DOHH2 (cell line): ENCODE results near the gene KSR1.
"Not testable (repeated sequence)": the region's sequence is repeated elsewhere in the genome, so short reads cannot be mapped to it uniquely, and the experiment has no call there.

ENCODE experiments used
- H3F3A ChIP-seq: fragments of 200-600 bp; sonication (generic), shearing (Covaris generic); 2 replicates; pipeline ENCODE4 v1.6.0; 2016; ENCODE audit warnings: antibody characterized with exemption, mild to moderate bottlenecking; ENCODE audit not compliant: control insufficient read depth, insufficient read depth
- H3K27ac ChIP-seq: fragments of 200-600 bp; sonication (generic); 2 replicates; pipeline ENCODE4 v1.5.1; 2014; ENCODE audit warnings: low read depth, mild to moderate bottlenecking, low read length, moderate library complexity
- H3K27me3 ChIP-seq: fragments of 200-600 bp; sonication (generic); 2 replicates; pipeline ENCODE4 v1.6.1; 2014; ENCODE audit warnings: mild to moderate bottlenecking, low read length, mixed read lengths; ENCODE audit not compliant: control insufficient read depth
- H3K36me3 ChIP-seq: fragments of 200-600 bp; sonication (generic); 2 replicates; pipeline ENCODE4 v1.6.1; 2014; ENCODE audit warnings: mild to moderate bottlenecking, low read length, moderate library complexity, mixed read lengths; ENCODE audit not compliant: control insufficient read depth
- H3K4me1 ChIP-seq: fragments of 200-600 bp; sonication (generic); 2 replicates; pipeline ENCODE4 v1.6.1; 2014; ENCODE audit warnings: mild to moderate bottlenecking, low read length, mixed read lengths; ENCODE audit not compliant: control insufficient read depth
- H3K4me2 ChIP-seq: fragments of 200-600 bp; sonication (generic); 2 replicates; pipeline ENCODE4 v1.6.0; 2014; ENCODE audit warnings: mild to moderate bottlenecking, low read length, moderate library complexity
- H3K4me3 ChIP-seq: fragments of 200-600 bp; sonication (generic); 2 replicates; pipeline ENCODE4 v1.5.1; 2014; ENCODE audit warnings: mild to moderate bottlenecking, low read length, mixed read lengths
- H3K79me2 ChIP-seq: fragments of 200-600 bp; sonication (generic); 2 replicates; pipeline ENCODE4 v1.6.1; 2014; ENCODE audit warnings: mild to moderate bottlenecking, low read length, mixed read lengths; ENCODE audit not compliant: control insufficient read depth
- H3K9me2 ChIP-seq: fragments of 200-600 bp; sonication (generic); replicated peaks from 2 replicates; pipeline ENCODE4 v1.6.1; 2014; ENCODE audit warnings: mild to moderate bottlenecking, low read length, mixed read lengths; ENCODE audit not compliant: control insufficient read depth
- H3K9me3 ChIP-seq: fragments of 200-600 bp; sonication (generic); 2 replicates; pipeline ENCODE4 v1.6.1; 2014; ENCODE audit warnings: antibody characterized with exemption, low read length, mixed read lengths; ENCODE audit not compliant: control insufficient read depth, insufficient read depth
- H4K20me1 ChIP-seq: fragments of 200-600 bp; sonication (generic); 2 replicates; pipeline ENCODE4 v1.6.0; 2014; ENCODE audit warnings: low read depth, mild to moderate bottlenecking, antibody characterized with exemption, low read length, moderate library complexity; ENCODE audit not compliant: control insufficient read depth, insufficient read depth
- CTCF ChIP-seq: fragments of 200-600 bp; sonication (generic); IDR thresholded peaks from one replicate; pipeline ENCODE4 v1.5.1; 2014; ENCODE audit warnings: antibody characterized with exemption, mild to moderate bottlenecking, low read depth, low read length; ENCODE audit not compliant: poor library complexity, severe bottlenecking
- EZH2phosphoT487 ChIP-seq: fragments of 200-600 bp; sonication (generic); IDR thresholded peaks from 2 replicates; pipeline ENCODE4 v1.6.1; 2017; ENCODE audit warnings: borderline replicate concordance, mild to moderate bottlenecking, antibody characterized with exemption, low read length, moderate library complexity, mixed read lengths

KSR1 gene

GRCh38 chr17:27446569-27447301 lies 9.5 kb upstream of the KSR1 start:
- TF ChIP-seq CTCF, result no peak
- TF ChIP-seq EZH2phosphoT487, result no peak
- no peak overlapping the region for H3K27ac ChIP-seq
- H3K4me3 ChIP-seq, result no peak overlapping the region
- H3K9me2 ChIP-seq, result no peaks in the 10 kb centered on the region
- H3F3A ChIP-seq, result no peaks in the 10 kb centered on the region
- H4K20me1 ChIP-seq, result no peaks in the 10 kb centered on the region
- no peaks in the 10 kb centered on the region for H3K36me3 ChIP-seq
- peaks cover 3% of the 10 kb centered on the region for H3K27me3 ChIP-seq
- H3K9me3 ChIP-seq, result no peaks in the 10 kb centered on the region
- no peak overlapping the region for H3K4me2 ChIP-seq
- no peaks in the 10 kb centered on the region for H3K79me2 ChIP-seq
- H3K4me1 ChIP-seq, result no peaks in the 10 kb centered on the region

- not testable (repeated sequence) for H3K9me3 ChIP-seq, H3K79me2 ChIP-seq, H3K4me1 ChIP-seq, H3K9me2 ChIP-seq, H3K36me3 ChIP-seq, H3K4me3 ChIP-seq, H3K27ac ChIP-seq, H4K20me1 ChIP-seq, H3K4me2 ChIP-seq, H3F3A ChIP-seq
- H3K27me3 ChIP-seq, result peaks cover 14% of the 10 kb centered on the region
Observed at GRCh38 chr17:27448534-27448933, 7.7 kb upstream of the KSR1 start.

- H3F3A ChIP-seq, result no peaks in the 10 kb centered on the region
- no peaks in the 10 kb centered on the region for H3K4me1 ChIP-seq
- no peaks in the 10 kb centered on the region for H4K20me1 ChIP-seq
- no peak for TF ChIP-seq EZH2phosphoT487
- no peak for TF ChIP-seq CTCF
- no peaks in the 10 kb centered on the region for H3K9me2 ChIP-seq
- H3K4me2 ChIP-seq, result no peak overlapping the region
- no peak overlapping the region for H3K4me3 ChIP-seq
- peaks cover 14% of the 10 kb centered on the region for H3K27me3 ChIP-seq
- H3K79me2 ChIP-seq, result no peaks in the 10 kb centered on the region
- H3K27ac ChIP-seq, result no peak overlapping the region
- no peaks in the 10 kb centered on the region for H3K9me3 ChIP-seq
- no peaks in the 10 kb centered on the region for H3K36me3 ChIP-seq
Observed at GRCh38 chr17:27449541-27449940, 6.7 kb upstream of the KSR1 start.

GRCh38 chr17:27449988-27450387 lies 6.3 kb upstream of the KSR1 start:
- no peaks in the 10 kb centered on the region for H3K9me3 ChIP-seq

More at GRCh38 chr17:27449988-27450387, 6.3 kb upstream of the KSR1 start:
- H3K79me2 ChIP-seq, result no peaks in the 10 kb centered on the region
- H3K4me2 ChIP-seq, result no peak overlapping the region
- H3K27me3 ChIP-seq, result peaks cover 17% of the 10 kb centered on the region
- no peak overlapping the region for H3K27ac ChIP-seq
- no peaks in the 10 kb centered on the region for H3K9me2 ChIP-seq
- no peaks in the 10 kb centered on the region for H3F3A ChIP-seq
- no peaks in the 10 kb centered on the region for H3K4me1 ChIP-seq
- H3K36me3 ChIP-seq, result no peaks in the 10 kb centered on the region
- TF ChIP-seq CTCF (no peak), EZH2phosphoT487 (no peak)
- H3K4me3 ChIP-seq, result no peak overlapping the region
- no peaks in the 10 kb centered on the region for H4K20me1 ChIP-seq
